H1 (cell line): Measurements from ENCODE around the gene NXNL2. TPM values are rescaled to one million over a fixed set of nuclear protein-coding genes. Genes with fewer than 3 reads are reported as not detected.

Experiments used
- CTCF ChIA-PET: fragments of 300-600 bp; sonication (Branson Sonifier 250); formaldehyde crosslinking; loops from one replicate; lab custom pipeline; 2021; ENCODE audit not compliant: partially characterized antibody; lab: Charles Lee
- POLR2A ChIA-PET: fragments of 300-600 bp; sonication (Branson Sonifier 250); formaldehyde crosslinking; loops from one replicate; lab custom pipeline; 2021; ENCODE audit warnings: inconsistent platforms; ENCODE audit not compliant: partially characterized antibody; lab: Charles Lee
- DNase-seq, 2 experiments: peaks; one replicate each; pipeline versions ENCODE4 v3.0.0 to v3.0.0-alpha.2; 2010 to 2022; ENCODE audit warnings: low spot score in 2 of 2, low read depth in 1 of 2, mixed read lengths in 1 of 2
- FAIRE-seq: peaks from 2 replicates; lab custom pipeline; 2011; peaks lifted over from hg19 to GRCh38; lab: Jason Lieb, UNC
- H2AFZ ChIP-seq: 2 replicates; pipeline ENCODE4 v1.8.1; 2012; ENCODE audit warnings: low read length, inconsistent platforms
- H2AK5ac ChIP-seq: 2 replicates; pipeline ENCODE4 v1.6.1; 2013; ENCODE audit warnings: low read depth, low read length
- H2BK120ac ChIP-seq: replicated peaks from 2 replicates; pipeline ENCODE3; 2013; ENCODE audit warnings: low read depth, low read length, inconsistent platforms
- H2BK12ac ChIP-seq: 2 replicates; pipeline ENCODE4 v1.6.1; 2013; ENCODE audit warnings: low read depth, low read length
- H2BK15ac ChIP-seq: 2 replicates; pipeline ENCODE4 v1.6.1; 2013; ENCODE audit warnings: low read length
- H2BK20ac ChIP-seq: 2 replicates; pipeline ENCODE4 v1.6.1; 2013; ENCODE audit warnings: low read length
- H2BK5ac ChIP-seq: 2 replicates; pipeline ENCODE4 v1.6.1; 2013; ENCODE audit warnings: low read depth, low read length
- H3K14ac ChIP-seq: 2 replicates; pipeline ENCODE4 v1.6.1; 2013; ENCODE audit warnings: inconsistent platforms; ENCODE audit not compliant: insufficient read length
- H3K18ac ChIP-seq: 2 replicates; pipeline ENCODE4 v1.6.1; 2013; ENCODE audit warnings: low read length; ENCODE audit errors: extremely low read depth
- H3K23ac ChIP-seq: 2 replicates; pipeline ENCODE4 v1.6.1; 2013; ENCODE audit warnings: inconsistent platforms; ENCODE audit not compliant: insufficient read length
- H3K23me2 ChIP-seq: 2 replicates; pipeline ENCODE4 v1.6.1; 2013; ENCODE audit warnings: low read depth, low read length
- H3K27ac ChIP-seq: 2 replicates; pipeline ENCODE4 v1.6.1; 2011; ENCODE audit warnings: low read depth, low read length, inconsistent platforms
- H3K27me3 ChIP-seq, 4 experiments: replicated peaks in 1 of 4; 1 replicate in 1 of 4; 2 replicates in 3 of 4; pipeline versions ENCODE4 v1.6.1 to v1.8.1; 2011 to 2013; ENCODE audit warnings: low read length in 3 of 4, mild to moderate bottlenecking in 3 of 4, inconsistent platforms in 2 of 4, mixed read lengths in 2 of 4, moderate library complexity in 1 of 4; ENCODE audit not compliant: control insufficient read depth in 3 of 4, insufficient read depth in 3 of 4; ENCODE audit errors: extremely low read depth in 1 of 4
- H3K36me3 ChIP-seq, 4 experiments: 2 replicates each; pipeline versions ENCODE4 v1.6.1 to v1.8.1; 2011 to 2013; ENCODE audit warnings: mild to moderate bottlenecking in 4 of 4, low read length in 3 of 4, moderate library complexity in 2 of 4, control low read depth in 1 of 4, inconsistent platforms in 1 of 4; ENCODE audit not compliant: insufficient read depth in 4 of 4, control insufficient read depth in 2 of 4
- H3K4ac ChIP-seq: replicated peaks from 2 replicates; pipeline ENCODE3; 2013; ENCODE audit warnings: low read length, low read depth, mixed read lengths, inconsistent platforms; ENCODE audit not compliant: insufficient read length
- H3K4me1 ChIP-seq, 4 experiments: replicated peaks in 1 of 4; 1 replicate in 1 of 4; 2 replicates in 3 of 4; pipeline versions ENCODE4 v1.6.1 to v1.8.1; 2011 to 2013; ENCODE audit warnings: low read length in 3 of 4, inconsistent platforms in 2 of 4, mixed read lengths in 1 of 4; ENCODE audit not compliant: insufficient read depth in 4 of 4, control insufficient read depth in 3 of 4
- H3K4me2 ChIP-seq, 2 experiments: 2 replicates each; pipeline versions ENCODE4 v1.6.1 to v1.8.1; 2011 to 2013; ENCODE audit warnings: low read depth in 2 of 2, low read length in 2 of 2, control low read depth in 1 of 2, inconsistent platforms in 1 of 2, mild to moderate bottlenecking in 1 of 2; ENCODE audit not compliant: insufficient read depth in 1 of 2
- H3K4me3 ChIP-seq, 4 experiments: fragments of 200-600, 300-600 bp in 1 of 4; sonication (generic), shearing (Covaris generic), sonication (Bioruptor Twin) in 1 of 4; 2 replicates each; pipeline versions ENCODE4 v1.5.1 to v1.8.1; 2011 to 2016; ENCODE audit warnings: low read length in 4 of 4, low read depth in 3 of 4, control low read depth in 2 of 4, inconsistent platforms in 2 of 4, mild to moderate bottlenecking in 2 of 4, mixed read lengths in 1 of 4, moderate library complexity in 1 of 4; ENCODE audit not compliant: insufficient read depth in 2 of 4; ENCODE audit errors: extremely low read depth in 1 of 4
- H3K56ac ChIP-seq: replicated peaks from 2 replicates; pipeline ENCODE3; 2013; ENCODE audit warnings: low read depth, mild to moderate bottlenecking, mixed read lengths, low read length, inconsistent platforms; ENCODE audit not compliant: insufficient read length
- H3K79me1 ChIP-seq: 2 replicates; pipeline ENCODE4 v1.6.1; 2013; ENCODE audit warnings: low read depth, low read length, control low read depth
- H3K79me2 ChIP-seq, 2 experiments: 2 replicates each; pipeline versions ENCODE4 v1.6.1 to v1.8.1; 2012 to 2013; ENCODE audit warnings: low read length in 2 of 2, mild to moderate bottlenecking in 2 of 2, inconsistent platforms in 1 of 2; ENCODE audit not compliant: insufficient read depth in 2 of 2, control insufficient read depth in 1 of 2
- H3K9ac ChIP-seq, 4 experiments: replicated peaks in 1 of 4; 1 replicate in 1 of 4; 2 replicates in 3 of 4; pipeline versions ENCODE4 v1.6.1 to v1.8.1; 2011 to 2013; ENCODE audit warnings: low read depth in 3 of 4, low read length in 3 of 4, control low read depth in 2 of 4, mild to moderate bottlenecking in 2 of 4, moderate library complexity in 2 of 4, inconsistent platforms in 1 of 4; ENCODE audit errors: extremely low read depth in 1 of 4
- H3K9me3 ChIP-seq, 2 experiments: 2 replicates each; pipeline versions ENCODE4 v1.6.1 to v1.8.1; 2012 to 2013; ENCODE audit warnings: mild to moderate bottlenecking in 2 of 2, moderate library complexity in 2 of 2, control low read depth in 1 of 2, inconsistent platforms in 1 of 2, low read depth in 1 of 2, low read length in 1 of 2, mixed read lengths in 1 of 2; ENCODE audit not compliant: insufficient read depth in 2 of 2
- H4K20me1 ChIP-seq, 2 experiments: replicated peaks in 1 of 2; 2 replicates each; pipeline versions ENCODE3 to v1.8.1; 2011 to 2013; ENCODE audit warnings: inconsistent platforms in 2 of 2, low read length in 2 of 2, mild to moderate bottlenecking in 1 of 2; ENCODE audit not compliant: insufficient read depth in 2 of 2, control insufficient read depth in 1 of 2
- H4K5ac ChIP-seq: 2 replicates; pipeline ENCODE4 v1.6.1; 2013; ENCODE audit warnings: low read length, low read depth, mixed read lengths, inconsistent platforms; ENCODE audit not compliant: insufficient read length
- H4K8ac ChIP-seq: 2 replicates; pipeline ENCODE4 v1.8.0; 2013; ENCODE audit warnings: mild to moderate bottlenecking, moderate library complexity, low read length, inconsistent platforms; ENCODE audit not compliant: insufficient read depth; ENCODE audit errors: extremely low read depth
- H4K91ac ChIP-seq: replicated peaks from 2 replicates; pipeline ENCODE3; 2013; ENCODE audit warnings: low read length, mixed read lengths, inconsistent platforms; ENCODE audit not compliant: insufficient read length
- WGBS, 2 experiments: shearing (Covaris generic) in 1 of 2; methylation state at CpG; one replicate each; pipeline versions ENCODE4 v1.1.6 to v1.1.7; 2013 to 2015; ENCODE audit warnings: low lambda C conversion rate in 2 of 2, mixed read lengths in 2 of 2, inconsistent platforms in 1 of 2, low coverage in 1 of 2, missing lambda C conversion rate in 1 of 2; ENCODE audit not compliant: insufficient replicate concordance in 2 of 2, insufficient coverage in 1 of 2, insufficient read length in 1 of 2; ENCODE audit errors: extremely low coverage in 1 of 2, missing lambda C conversion rate in 1 of 2; 5-methylcytosine and 5-hydroxymethylcytosine counted together
- polyA plus RNA-seq, 7 experiments: library from polyadenylated mRNA; depleted of rRNA in 3 of 7; stranded (reverse) in 5 of 7; unstranded in 2 of 7; fragments of >200 nt in 5 of 7; fragments of 200-250 nt in 2 of 7; gene quantifications; 1 replicate in 5 of 7; 2 replicates in 1 of 7; 4 replicates in 1 of 7; pipeline versions ENCODE4 v1.2.1 to v1.2.3, GENCODE V29; 2011 to 2013; ENCODE audit warnings: missing spikeins in 2 of 7, mixed read lengths in 2 of 7
- total RNA-seq: library from RNA; stranded (reverse); fragmentation: NEBNext Ultra II Directional; extraction: Animal tissue kit (Norgen Biotek cat#: 25700); gene quantifications from 2 replicates; pipeline ENCODE4 v1.2.1, GENCODE V29; 2021

Gene NXNL2
- total and polyA plus RNA-seq, 2 of the 8 experiments (the other 6 are each of a cell fraction or from before 2014, with no cell fraction given), result 1.9 to 2.6 TPM

DNA sequence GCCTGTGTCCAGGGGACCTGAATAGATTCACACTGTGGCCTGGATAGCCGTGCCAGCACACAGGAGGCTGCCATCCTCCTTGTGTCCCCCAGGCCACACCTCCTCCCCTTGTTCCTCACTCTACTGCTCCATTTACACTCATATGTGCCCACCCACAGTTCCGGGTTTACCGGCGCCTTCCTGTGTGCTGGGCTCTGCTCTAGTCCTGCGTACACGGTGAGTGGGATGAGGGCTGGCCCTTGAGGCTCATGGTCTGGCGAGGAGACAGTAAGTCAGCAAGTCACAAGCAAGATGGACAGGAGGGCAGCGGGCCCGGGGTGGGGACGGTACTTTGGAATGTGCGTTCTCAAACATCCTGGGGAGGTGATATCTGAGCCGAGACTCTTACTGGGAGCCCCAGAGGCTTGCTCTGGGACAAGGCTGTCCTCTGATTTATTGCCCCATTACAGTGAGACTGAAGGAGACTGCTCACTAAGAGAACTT, 32.4 kb upstream of the NXNL2 start:
- H4K5ac ChIP-seq, result no peak overlapping the region
- CTCF ChIA-PET, result interaction anchor here (0.6 to 1.0 kb wide), 2 partner anchors 19 to 95 kb away, joined by 3 read pairs; no protein-coding TSS in a partner anchor
- peak overlapping the region; percentile 91 for H3K4ac ChIP-seq
- H2BK5ac ChIP-seq, result 0 out of 2 replicates have a peak overlapping the region, but pooled peaks have one; percentile 9
- H4K8ac ChIP-seq, result peak overlapping the region; percentile 28; the same call in 1 of the 2 replicates
- DNase-seq (no peak), FAIRE-seq (no peak)
- H2AK5ac ChIP-seq, result no peak overlapping the region
- H2AFZ ChIP-seq, result peak overlapping the region; percentile 42; the same call in 1 of the 2 replicates
- no peak overlapping the region for H3K56ac ChIP-seq
- H2BK12ac ChIP-seq, result peak overlapping the region; percentile 87; the same call in 1 of the 2 replicates
- H3K79me2 ChIP-seq, result no peaks in the 10 kb centered on the region
- H2BK20ac ChIP-seq, result no peak overlapping the region; the same call in 1 of the 2 replicates
- no peaks in the 10 kb centered on the region for H3K9me3 ChIP-seq
- H4K20me1 ChIP-seq, result peaks cover 0 to 4% of the 10 kb centered on the region in 2 experiments
- no peaks in the 10 kb centered on the region; the same call in 1 of the 2 replicates for H3K79me1 ChIP-seq
- 78% methylated on average over 12 of the region's 12 CpGs; no CpG with 5 or more reads in 1 of the 2 experiments for WGBS, 2 experiments
- H3K23me2 ChIP-seq, result peaks cover 4% of the 10 kb centered on the region; the same call in 1 of the 2 replicates
- peak overlapping the region; percentile 93 for H3K18ac ChIP-seq
- peak overlapping the region; percentile 34 for H2BK120ac ChIP-seq
- no peak overlapping the region for H3K9ac ChIP-seq
- H4K91ac ChIP-seq, result peak overlapping the region; percentile 37
- H3K4me1 ChIP-seq, result peaks cover 0 to 4% (median 2%) of the 10 kb centered on the region in 4 experiments; a peak in 3 of 7 replicates
- H3K4me3 ChIP-seq, result no peak overlapping the region
- no peaks in the 10 kb centered on the region; a peak in 1 of 7 replicates for H3K27me3 ChIP-seq
- no peak overlapping the region for H3K14ac ChIP-seq
- POLR2A ChIA-PET, result interaction anchor here (0.7 kb wide), 1 partner anchor 10 kb away, joined by 3 read pairs; no protein-coding TSS in a partner anchor
- peak overlapping the region; percentile 85; the same call in 1 of the 2 replicates for H2BK15ac ChIP-seq
- no peaks in the 10 kb centered on the region; a peak in 1 of 8 replicates for H3K36me3 ChIP-seq
- H3K4me2 ChIP-seq, result no peak overlapping the region
- no peak overlapping the region for H3K27ac ChIP-seq
- H3K23ac ChIP-seq, result no peak overlapping the region
